ENCODE data around the gene WDR20. TPM values are rescaled to one million over a fixed set of nuclear protein-coding genes. Genes with fewer than 3 reads are reported as not detected.

Gene WDR20
- total and polyA plus RNA-seq, 2 of the 4 experiments (the other 2 are of a cell fraction): 20.3 to 27.4 TPM

- H3K23ac ChIP-seq (ENCODE audit: low read depth, low read length): no peak overlapping the region
- DNase-seq: no peak
These were observed 90.9 kb downstream of the WDR20 start for GRCh38 chr14:102230481-102231210.

More at GRCh38 chr14:102230481-102231210, 90.9 kb downstream of the WDR20 start:
- Histone ChIP-seq H2BK15ac (ENCODE audit: low read depth, low read length) (no peak overlapping the region), H3K9ac (ENCODE audit: low read depth, low read length) (no peak overlapping the region), H3K18ac (ENCODE audit: low read depth, low read length) (no peak overlapping the region), H2BK120ac (ENCODE audit: low read depth, low read length) (no peak overlapping the region), H4K91ac (ENCODE audit: insufficient read depth, low read depth, low read length) (no peak overlapping the region), H3K14ac (replicated peaks; ENCODE audit: low read depth, low read length) (no peak overlapping the region), H3K4ac (ENCODE audit: low read depth, low read length) (no peak overlapping the region), H3K4me1 (ENCODE audit: control insufficient read depth, insufficient read depth, low read length) (peaks cover 4% of the 10 kb centered on the region; the same call in 1 of the 2 replicates), H3K4me2 (ENCODE audit: low read depth, low read length) (no peak overlapping the region), H4K5ac (ENCODE audit: low read depth, low read length) (no peak overlapping the region), H2AK5ac (ENCODE audit: low read depth, low read length) (no peak overlapping the region), H3K79me1 (ENCODE audit: low read depth in 1 of 2, low read length in 2 of 2) (peaks cover 0 to 3% of the 10 kb centered on the region in 2 experiments; a peak in 1 of 4 replicates), H4K8ac (ENCODE audit: low read depth in 2 of 2, low read length in 2 of 2) (no peak overlapping the region), H3K9me1 (ENCODE audit: insufficient read depth, low read length) (0 out of 2 replicates have a peak, but pooled peaks cover 7% of the 10 kb centered on the region), H2BK20ac (ENCODE audit: low read depth, low read length) (no peak overlapping the region), H3K27me3 (ENCODE audit: control insufficient read depth, insufficient read depth, low read length) (no peaks in the 10 kb centered on the region), H3K36me3 (ENCODE audit: control insufficient read depth, insufficient read depth, low read length) (peaks cover 3% of the 10 kb centered on the region; the same call in 1 of the 2 replicates), H2BK5ac (ENCODE audit: low read depth, low read length, poor library complexity, severe bottlenecking) (no peak overlapping the region), H2AK9ac (replicated peaks; ENCODE audit: low read depth, low read length, poor library complexity) (peak overlapping the region; percentile 39), H3K27ac (ENCODE audit: insufficient read depth, low read length) (no peak overlapping the region), H3K9me3 (ENCODE audit: control insufficient read depth, insufficient read depth, low read length) (no peaks in the 10 kb centered on the region), H3K4me3 (ENCODE audit: insufficient read depth, low read depth, low read length) (no peak overlapping the region), H2AFZ (replicated peaks; ENCODE audit: low read length, poor library complexity) (no peak overlapping the region), H3K56ac (ENCODE audit: extremely low read depth, insufficient read depth, low read length) (no peak overlapping the region), H4K20me1 (ENCODE audit: insufficient read depth, low read length) (no peaks in the 10 kb centered on the region)
- BruUV-seq (replicated peaks): no TSS peak
- dilution Hi-C loops (cut with HindIII; ENCODE audit: low sequenced_read_pairs, unreplicated experiment): no loop called here
- TF ChIP-seq MAFK (IDR thresholded peaks at IDR 0.05; ENCODE audit: low read depth, low read length): no peak
- TF ChIP-seq POLR2A (IDR thresholded peaks at IDR 0.05; ENCODE audit: low read depth, low read length): no peak
- WGBS, 2 experiments (ENCODE audit: extremely low coverage in 2 of 2, insufficient read length in 1 of 2): 85% methylated on average over 8 of the region's 22 CpGs; no CpG with 5 or more reads in 1 of the 2 experiments
- no peak for ATAC-seq (ENCODE audit: low read depth)
- ChIA-PET POLR2A (ENCODE audit: unreplicated experiment) (no interaction called here), CTCF (no interaction called here)
- intact Hi-C loops (cut with micrococcal nuclease): no loop called here
- in situ Hi-C loops (cut with MboI; ENCODE audit: low sequenced_read_pairs): no loop called here
